Left lung (tissue), 10 donors: ENCODE results near the gene PDE8A. TPM values are rescaled to one million over a fixed set of nuclear protein-coding genes. Genes with fewer than 3 reads are reported as not detected.
"Not testable (repeated sequence)": the region's sequence is repeated elsewhere in the genome, so short reads cannot be mapped to it uniquely, and the experiment has no call there.

Experiments used
- ATAC-seq: fragments of 200-7000 bp; cut with Tn5 transposase; one replicate; pipeline ENCODE4 v1.9.1; 2020; ENCODE audit warnings: moderate library complexity
- DNase-seq, 4 donors: peaks; one replicate each; pipeline ENCODE4 v3.0.0-alpha.2; 2013 to 2020
- H3K27ac ChIP-seq, 2 donors: fragments of 200-600 bp; sonication (generic) in 1 of 2; one replicate each; pipeline versions ENCODE4 v1.5.0 to v1.8.0; 2020 to 2021
- H3K27me3 ChIP-seq, 2 donors: fragments of 200-600 bp; sonication (generic) in 1 of 2; one replicate each; pipeline versions ENCODE4 v1.5.0 to v1.8.0; 2020 to 2021
- H3K36me3 ChIP-seq, 2 donors: fragments of 200-600 bp; sonication (generic) in 1 of 2; one replicate each; pipeline versions ENCODE4 v1.5.0 to v1.8.0; 2020 to 2021
- H3K4me1 ChIP-seq, 2 donors: fragments of 200-600 bp; one replicate each; pipeline ENCODE4 v1.8.0; 2021
- H3K4me3 ChIP-seq, 2 donors: fragments of 200-600 bp; sonication (generic) in 1 of 2; one replicate each; pipeline versions ENCODE4 v1.5.0 to v1.8.0; 2020 to 2021; ENCODE audit warnings: mild to moderate bottlenecking in 1 of 2
- H3K9me3 ChIP-seq, 2 donors: fragments of 200-600 bp; sonication (generic) in 1 of 2; one replicate each; pipeline versions ENCODE4 v1.5.0 to v1.8.0; 2020 to 2021
- intact Hi-C, 2 donors: fragments of 100-400 bp; cut with DNase I; formaldehyde crosslinking; loops; one replicate each; pipeline versions ENCODE4 v1.11.2 to v1.14.2; 2022
- polyA plus RNA-seq, 6 donors: library from polyadenylated mRNA; unstranded; fragments of 120-200 nt; gene quantifications; one replicate each; pipeline ENCODE4 v1.2.1, GENCODE V29; 2013; ENCODE audit not compliant: insufficient read length in 6 of 6
- total RNA-seq, 2 donors: library from RNA; stranded (reverse); fragmentation: NEBNext Ultra II Directional; extraction: Animal tissue kit (Norgen Biotek cat#: 25700); gene quantifications; one replicate each; pipeline ENCODE4 v1.2.1, GENCODE V29; 2021
- TF ChIP-seq, protein P1 (sequence below), 2 donors: fragments of 200-600 bp; sonication (generic) in 1 of 2; IDR thresholded peaks; one replicate each; pipeline versions ENCODE4 v1.5.0 to v1.8.0; 2021; ENCODE audit warnings: antibody characterized with exemption in 2 of 2
- donor health status: DM: no; HTN: yes; CAD: no.
- donor health status: DM: no; HTN: no; CAD: no.

PDE8A gene
- total and polyA plus RNA-seq, 8 donors = 30.4 to 64.0 (median 48.4) TPM

DNA sequence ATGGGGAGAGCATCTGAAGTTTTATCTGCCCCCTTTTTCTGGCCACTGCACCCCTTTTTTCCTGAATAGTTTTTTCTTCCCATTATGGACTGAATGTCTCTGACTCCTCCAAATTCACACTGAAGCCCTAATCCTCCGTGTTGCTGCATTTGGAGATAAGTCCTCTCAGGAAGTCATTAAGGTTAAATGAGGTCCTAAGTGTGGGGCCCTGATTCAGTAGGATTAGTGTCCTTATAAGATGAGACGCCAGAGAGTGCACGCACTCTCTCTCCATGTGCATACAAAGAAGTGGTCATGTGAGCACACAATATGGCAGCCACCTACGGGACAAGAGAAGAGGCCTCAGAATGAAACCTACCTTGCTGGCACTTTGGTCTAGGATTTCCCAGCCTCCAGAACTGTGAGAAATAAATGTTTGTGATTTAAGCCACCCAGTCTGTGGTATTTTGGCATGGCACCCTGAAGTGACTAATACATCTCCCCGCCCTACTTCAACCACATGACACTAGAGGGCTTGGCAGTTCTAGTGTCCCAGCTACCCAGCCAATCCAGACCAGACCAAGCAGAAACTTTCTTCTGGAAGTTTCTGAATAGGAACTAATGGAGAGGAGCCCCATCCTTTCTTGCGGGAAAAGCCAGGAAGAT is 191.3 kb downstream of the PDE8A start:
- TF ChIP-seq, protein P1, sequence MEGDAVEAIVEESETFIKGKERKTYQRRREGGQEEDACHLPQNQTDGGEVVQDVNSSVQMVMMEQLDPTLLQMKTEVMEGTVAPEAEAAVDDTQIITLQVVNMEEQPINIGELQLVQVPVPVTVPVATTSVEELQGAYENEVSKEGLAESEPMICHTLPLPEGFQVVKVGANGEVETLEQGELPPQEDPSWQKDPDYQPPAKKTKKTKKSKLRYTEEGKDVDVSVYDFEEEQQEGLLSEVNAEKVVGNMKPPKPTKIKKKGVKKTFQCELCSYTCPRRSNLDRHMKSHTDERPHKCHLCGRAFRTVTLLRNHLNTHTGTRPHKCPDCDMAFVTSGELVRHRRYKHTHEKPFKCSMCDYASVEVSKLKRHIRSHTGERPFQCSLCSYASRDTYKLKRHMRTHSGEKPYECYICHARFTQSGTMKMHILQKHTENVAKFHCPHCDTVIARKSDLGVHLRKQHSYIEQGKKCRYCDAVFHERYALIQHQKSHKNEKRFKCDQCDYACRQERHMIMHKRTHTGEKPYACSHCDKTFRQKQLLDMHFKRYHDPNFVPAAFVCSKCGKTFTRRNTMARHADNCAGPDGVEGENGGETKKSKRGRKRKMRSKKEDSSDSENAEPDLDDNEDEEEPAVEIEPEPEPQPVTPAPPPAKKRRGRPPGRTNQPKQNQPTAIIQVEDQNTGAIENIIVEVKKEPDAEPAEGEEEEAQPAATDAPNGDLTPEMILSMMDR (IDR thresholded peaks at IDR 0.05) = no peak
- H3K9me3 ChIP-seq = peaks cover 0 to 13% of the 10 kb centered on the region in 2 donors
- peaks cover 3 to 4% of the 10 kb centered on the region in 2 donors for H3K4me1 ChIP-seq
- no peaks in the 10 kb centered on the region for H3K36me3 ChIP-seq
- H3K27me3 ChIP-seq = peaks cover 0 to 18% of the 10 kb centered on the region in 2 donors
- H3K4me3 ChIP-seq = no peak overlapping the region
- DNase-seq (no peak), ATAC-seq (no peak)
- H3K27ac ChIP-seq = no peak overlapping the region
- intact Hi-C loops = no loop called here

DNA sequence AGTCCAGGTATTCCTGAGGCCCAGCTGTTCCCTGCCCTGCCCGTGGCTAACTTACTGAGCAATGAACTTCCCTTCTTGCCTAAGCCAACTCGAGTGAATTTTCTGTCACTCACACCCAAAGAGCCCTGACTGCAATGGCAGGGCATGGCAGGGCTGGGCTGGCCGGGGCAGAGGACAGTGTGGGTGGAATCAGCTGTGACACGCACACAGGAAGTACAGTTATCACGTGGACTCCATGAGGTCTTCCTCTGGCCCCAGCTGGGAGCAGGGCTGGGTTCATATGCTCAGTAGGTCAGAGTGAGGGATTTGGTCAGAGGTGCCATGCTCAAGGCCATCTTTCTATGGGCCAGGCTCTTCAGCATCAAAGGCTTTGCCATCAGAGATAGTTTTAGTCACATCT is 192.0 kb downstream of the PDE8A start:
- Histone ChIP-seq H3K27me3 (peaks cover 0 to 11% of the 10 kb centered on the region in 2 donors), H3K9me3 (peaks cover 0 to 13% of the 10 kb centered on the region in 2 donors)
- H3K4me1 ChIP-seq, H3K27ac ChIP-seq, ATAC-seq, H3K36me3 ChIP-seq, H3K4me3 ChIP-seq, intact Hi-C loops, DNase-seq: not testable (repeated sequence)

DNA sequence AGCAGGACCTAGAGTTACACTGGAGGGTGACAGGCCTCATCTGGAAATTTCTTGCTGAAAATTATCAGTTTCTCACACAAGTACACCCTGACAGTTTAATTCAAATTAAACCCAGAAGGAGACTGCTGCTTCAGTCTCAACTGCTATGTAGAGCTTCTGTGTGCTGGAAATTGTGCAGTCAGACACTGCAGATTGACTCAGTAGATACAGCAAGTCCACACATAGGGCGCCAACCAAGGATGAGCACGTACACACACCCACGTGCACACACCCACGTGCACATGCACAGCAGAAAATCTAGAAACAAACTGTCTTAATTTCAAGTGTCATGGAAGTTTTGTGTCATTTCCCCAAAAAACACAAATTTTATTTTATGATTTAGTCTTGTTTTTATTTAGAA is 192.9 kb downstream of the PDE8A start:
- Histone ChIP-seq H3K9me3 (peaks cover 0 to 13% of the 10 kb centered on the region in 2 donors), H3K4me1 (no peaks in the 10 kb centered on the region), H3K27ac (no peak overlapping the region), H3K27me3 (peaks cover 0 to 2% of the 10 kb centered on the region in 2 donors), H3K4me3 (no peak overlapping the region), H3K36me3 (no peaks in the 10 kb centered on the region)
- no peak for ATAC-seq
- TF ChIP-seq, protein P1 (IDR thresholded peaks at IDR 0.05) = no peak
- intact Hi-C loops = no loop called here
- no peak for DNase-seq

DNA sequence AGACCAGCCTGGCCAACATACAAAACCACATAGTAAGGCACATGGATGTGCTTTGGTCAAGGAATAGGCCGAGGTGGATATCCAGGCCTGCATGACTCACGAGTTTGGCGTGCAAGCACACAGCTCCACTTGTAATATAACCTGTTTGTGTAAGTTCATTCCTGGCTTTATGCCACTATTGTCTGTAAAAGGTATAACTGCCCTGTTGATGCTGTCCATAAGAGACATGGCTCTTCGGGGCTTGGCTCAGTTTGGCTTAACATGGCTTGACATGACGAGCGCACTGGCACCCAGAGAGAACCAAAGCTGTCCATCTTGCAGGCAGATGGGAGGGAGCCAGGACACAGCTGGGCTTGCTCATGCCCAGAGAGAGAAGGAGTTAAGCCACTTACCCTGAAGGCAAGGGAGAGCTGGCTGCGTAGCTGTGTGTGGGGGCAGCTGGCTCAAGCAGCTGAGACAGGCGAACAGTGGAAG is 195.4 kb downstream of the PDE8A start:
- H3K4me1 ChIP-seq, intact Hi-C loops, H3K27me3 ChIP-seq, H3K9me3 ChIP-seq, H3K36me3 ChIP-seq, H3K27ac ChIP-seq, H3K4me3 ChIP-seq: not testable (repeated sequence)
- ATAC-seq (peak; percentile 76), DNase-seq (peak in 2 of 4 donors; percentile 10 to 50)

DNA sequence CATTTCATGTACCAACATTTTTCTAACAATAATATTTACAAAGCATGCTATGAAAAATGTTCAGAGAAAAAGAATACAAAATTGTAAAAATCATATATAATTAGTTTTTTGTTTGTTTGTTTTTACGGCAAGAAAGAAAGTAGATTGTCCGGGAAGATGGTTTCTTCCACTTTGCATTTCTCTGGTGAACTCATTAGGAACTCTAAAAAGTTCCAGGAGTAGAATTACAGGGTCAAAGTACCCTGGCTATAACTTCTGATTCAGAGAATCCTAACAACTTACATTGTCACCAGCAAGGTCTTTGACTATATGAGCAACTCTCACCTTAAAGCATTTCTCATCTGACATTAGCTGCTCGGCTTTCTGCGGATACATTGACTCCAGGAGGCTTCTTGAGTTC is 196.7 kb downstream of the PDE8A start:
- intact Hi-C loops = no loop called here
- ATAC-seq = no peak

DNA sequence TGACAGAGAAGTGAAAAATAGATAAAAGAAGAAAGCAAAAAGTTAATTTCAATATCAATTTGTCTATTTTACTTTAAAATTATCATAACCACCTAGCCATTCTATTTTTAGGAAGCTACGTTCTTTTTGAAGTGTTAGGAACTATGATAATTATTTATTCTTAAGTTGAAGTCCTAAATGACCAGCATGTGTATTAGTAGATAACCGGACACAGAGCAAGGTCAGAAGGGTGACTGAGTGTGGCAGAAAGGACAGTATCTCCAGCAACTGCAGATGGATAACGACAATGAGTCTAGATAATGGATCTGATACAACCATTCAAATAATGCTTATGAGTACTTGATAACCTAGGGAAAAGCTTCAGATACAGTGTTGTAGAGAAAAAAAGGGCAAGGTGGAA is 198.0 kb downstream of the PDE8A start:
- no peaks in the 10 kb centered on the region for H3K4me1 ChIP-seq
- no peak for DNase-seq
- H3K36me3 ChIP-seq = no peaks in the 10 kb centered on the region
- intact Hi-C loops = no loop called here
- H3K27ac ChIP-seq = no peak overlapping the region
- no peak for ATAC-seq
- H3K9me3 ChIP-seq = no peaks in the 10 kb centered on the region
- TF ChIP-seq, protein P1 (IDR thresholded peaks at IDR 0.05) = no peak
- H3K27me3 ChIP-seq = no peaks in the 10 kb centered on the region
- no peak overlapping the region for H3K4me3 ChIP-seq

More for the DNA sequence above, 196.7 kb downstream of the PDE8A start:
- no peaks in the 10 kb centered on the region for H3K27me3 ChIP-seq
- H3K9me3 ChIP-seq = no peaks in the 10 kb centered on the region
- H3K27ac ChIP-seq = no peak overlapping the region
- TF ChIP-seq, protein P1 (IDR thresholded peaks at IDR 0.05) = no peak
- DNase-seq = no peak
- no peaks in the 10 kb centered on the region for H3K4me1 ChIP-seq
- H3K4me3 ChIP-seq = no peak overlapping the region
- no peaks in the 10 kb centered on the region for H3K36me3 ChIP-seq

DNA sequence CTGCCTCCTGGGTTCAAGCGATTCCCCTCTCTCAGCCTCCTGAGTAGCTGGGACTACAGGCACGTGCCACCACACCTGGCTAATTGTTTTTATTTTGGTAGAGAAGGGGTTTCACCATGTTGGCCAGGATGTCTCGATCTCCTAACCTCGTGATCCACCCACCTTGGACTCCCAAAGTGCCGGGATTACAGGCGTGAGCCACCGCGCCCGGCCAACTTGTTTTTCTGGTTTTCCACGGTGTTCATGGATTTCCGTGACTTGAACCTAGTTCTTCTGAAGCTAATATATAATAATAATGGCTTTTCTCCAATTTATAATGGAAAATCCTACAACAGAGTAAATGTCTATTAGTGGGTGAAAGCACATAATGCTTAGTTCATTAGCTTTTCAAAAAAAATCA is 203.7 kb downstream of the PDE8A start:
- H3K36me3 ChIP-seq, H3K9me3 ChIP-seq, H3K27me3 ChIP-seq, DNase-seq, intact Hi-C loops, ATAC-seq, H3K4me1 ChIP-seq, H3K4me3 ChIP-seq, H3K27ac ChIP-seq: not testable (repeated sequence)

DNA sequence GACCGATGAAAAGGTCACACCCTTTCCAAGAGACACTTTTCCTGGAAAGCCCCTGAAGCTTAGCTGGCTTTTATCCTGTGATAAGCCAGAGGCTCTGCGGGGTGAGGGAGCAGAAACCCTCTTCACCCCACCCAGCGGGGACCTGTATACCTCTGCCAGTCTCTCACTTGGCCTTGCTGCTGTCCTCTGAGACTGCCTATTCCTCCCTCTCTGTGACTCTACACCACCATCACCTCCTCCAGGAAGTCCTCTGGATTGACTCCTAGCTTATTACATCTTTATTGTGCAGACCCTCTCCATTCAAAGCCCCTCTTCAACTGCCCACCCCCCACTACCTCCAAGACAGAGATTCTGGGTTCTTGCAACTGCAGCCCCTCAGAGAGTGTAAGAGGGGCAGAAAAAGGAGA is 206.5 kb downstream of the PDE8A start:
- H3K36me3 ChIP-seq, H3K27me3 ChIP-seq, H3K27ac ChIP-seq, DNase-seq, H3K9me3 ChIP-seq, ATAC-seq, H3K4me3 ChIP-seq, intact Hi-C loops, H3K4me1 ChIP-seq: not testable (repeated sequence)
